Keratinocyte (primary cell): ENCODE data around the gene FAM174B. TPM values are rescaled to one million over a fixed set of nuclear protein-coding genes. Genes with fewer than 3 reads are reported as not detected.

Source experiments
- DNase-seq: peaks from one replicate; pipeline ENCODE4 v3.0.0-alpha.2; 2011; ENCODE audit warnings: low read depth, missing footprints, low spot score
- FAIRE-seq: peaks from 2 replicates; lab custom pipeline; 2011; peaks lifted over from hg19 to GRCh38; lab: Jason Lieb, UNC
- H2AFZ ChIP-seq: 2 replicates; pipeline ENCODE4 v1.6.0; 2012; ENCODE audit warnings: low read length, control low read depth, inconsistent platforms; ENCODE audit not compliant: control insufficient read depth
- H3K27ac ChIP-seq: 2 replicates; pipeline ENCODE4 v1.5.1; 2011; ENCODE audit warnings: low read length; ENCODE audit not compliant: control insufficient read depth, insufficient read depth
- H3K27me3 ChIP-seq: 3 replicates; pipeline ENCODE4 v1.6.0; 2011; ENCODE audit warnings: low read length; ENCODE audit not compliant: control insufficient read depth, insufficient read depth; ENCODE audit errors: extremely low read depth
- H3K36me3 ChIP-seq, 2 experiments: 2 replicates in 1 of 2; 3 replicates in 1 of 2; pipeline ENCODE4 v1.5.1; 2011; ENCODE audit warnings: low read length in 2 of 2, mild to moderate bottlenecking in 1 of 2; ENCODE audit not compliant: control insufficient read depth in 2 of 2, insufficient read depth in 2 of 2; ENCODE audit errors: extremely low read depth in 1 of 2
- H3K4me1 ChIP-seq: 3 replicates; pipeline ENCODE4 v1.5.1; 2011; ENCODE audit warnings: low read length; ENCODE audit not compliant: control insufficient read depth, insufficient read depth; ENCODE audit errors: extremely low read depth
- H3K4me2 ChIP-seq: 3 replicates; pipeline ENCODE4 v1.6.0; 2011; ENCODE audit warnings: low read depth, low read length; ENCODE audit not compliant: control insufficient read depth, insufficient read depth; ENCODE audit errors: extremely low read depth
- H3K4me3 ChIP-seq, 3 experiments: fragments of 200-600 bp in 1 of 3; sonication (generic) in 1 of 3; 2 replicates in 2 of 3; 3 replicates in 1 of 3; pipeline ENCODE4 v1.5.1; 2011 to 2016; ENCODE audit warnings: low read length in 3 of 3, mild to moderate bottlenecking in 3 of 3, control low read depth in 2 of 3, inconsistent platforms in 1 of 3, low read depth in 1 of 3, mixed read lengths in 1 of 3, mixed run types in 1 of 3, moderate library complexity in 1 of 3; ENCODE audit not compliant: control insufficient read depth in 2 of 3, insufficient read depth in 2 of 3; ENCODE audit errors: extremely low read depth in 1 of 3
- H3K79me2 ChIP-seq: 2 replicates; pipeline ENCODE4 v1.6.0; 2012; ENCODE audit warnings: low read length; ENCODE audit not compliant: control insufficient read depth, insufficient read depth
- H3K9ac ChIP-seq: 3 replicates; pipeline ENCODE4 v1.6.0; 2011; ENCODE audit warnings: low read length; ENCODE audit not compliant: control insufficient read depth, insufficient read depth; ENCODE audit errors: extremely low read depth
- H3K9me1 ChIP-seq: 3 replicates; pipeline ENCODE4 v1.6.0; 2011; ENCODE audit warnings: low read length; ENCODE audit not compliant: control insufficient read depth, insufficient read depth; ENCODE audit errors: extremely low read depth
- H3K9me3 ChIP-seq: 2 replicates; pipeline ENCODE4 v1.5.1; 2012; ENCODE audit warnings: low read depth, low read length; ENCODE audit not compliant: control insufficient read depth
- H4K20me1 ChIP-seq: 3 replicates; pipeline ENCODE4 v1.6.0; 2011; ENCODE audit warnings: low read length; ENCODE audit not compliant: control insufficient read depth, insufficient read depth; ENCODE audit errors: extremely low read depth
- EZH2 ChIP-seq: IDR thresholded peaks from one replicate; pipeline ENCODE4 v1.6.1; 2012; ENCODE audit warnings: inconsistent platforms, mild to moderate bottlenecking, low read length, moderate library complexity
- dilution Hi-C: fragments of 300-500 bp; cut with MboI; formaldehyde crosslinking; loops from one replicate; pipeline ENCODE4 v1.7.0; 2020; ENCODE audit warnings: low sequenced_read_pairs; ENCODE audit not compliant: extremely low pct_ligation_motif_present
- polyA plus RNA-seq, 5 experiments: library from polyadenylated mRNA; depleted of rRNA in 3 of 5; stranded (reverse) in 3 of 5; stranded (forward) in 1 of 5; unstranded in 1 of 5; fragments of >200 nt; gene quantifications; 1 replicate in 1 of 5; 2 replicates in 3 of 5; 3 replicates in 1 of 5; pipeline versions ENCODE4 v1.2.1 to v1.2.3, GENCODE V29; 2011 to 2012; ENCODE audit warnings: missing spikeins in 2 of 5, low read depth in 1 of 5, low replicate concordance in 1 of 5
- TF ChIP-seq, protein P1 (sequence below), 3 experiments: IDR thresholded peaks in 1 of 3; conservative IDR thresholded peaks in 1 of 3; optimal IDR thresholded peaks in 1 of 3; 2 replicates in 2 of 3; 3 replicates in 1 of 3; pipeline versions ENCODE3 to v1.5.1; 2011; ENCODE audit warnings: low read length in 3 of 3, mild to moderate bottlenecking in 3 of 3, moderate library complexity in 2 of 3, control low read depth in 1 of 3, inconsistent platforms in 1 of 3; ENCODE audit not compliant: insufficient read depth in 2 of 3; ENCODE audit errors: extremely low read depth in 1 of 3

Gene FAM174B
- polyA plus RNA-seq, 1 donor (not counting 4 experiments of a cell fraction or from before 2014, with no cell fraction given) = 0.73 TPM

DNA sequence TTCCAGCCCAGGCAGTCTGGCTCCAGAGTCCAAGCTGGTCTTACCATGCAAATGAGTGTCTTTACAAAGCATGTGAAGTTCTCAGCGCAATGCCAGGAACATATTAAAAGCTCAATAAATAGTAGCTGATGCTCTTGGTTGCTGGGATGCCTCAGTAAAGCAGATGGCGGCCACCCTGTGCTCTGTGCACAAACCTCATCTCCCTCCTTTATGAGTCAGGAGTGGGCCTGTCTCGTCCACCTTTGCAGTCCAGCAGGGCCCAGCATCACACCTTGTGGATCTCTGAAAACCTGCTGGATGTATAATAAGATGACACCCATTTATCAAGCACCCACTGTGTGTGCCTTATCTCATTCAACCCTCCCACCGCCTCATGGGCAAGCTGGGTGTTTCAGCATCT, 42.7 kb downstream of the FAM174B start:
- H3K79me2 ChIP-seq = no peaks in the 10 kb centered on the region
- no peaks in the 10 kb centered on the region for H3K36me3 ChIP-seq
- no peaks in the 10 kb centered on the region for H3K4me1 ChIP-seq
- FAIRE-seq = no peak
- H3K9ac ChIP-seq = no peak overlapping the region
- no peak for DNase-seq
- H3K9me3 ChIP-seq = no peaks in the 10 kb centered on the region
- dilution Hi-C loops = no loop called here
- no peaks in the 10 kb centered on the region for H3K9me1 ChIP-seq
- H3K27me3 ChIP-seq = no peaks in the 10 kb centered on the region
- no peak overlapping the region for H3K4me3 ChIP-seq
- no peak overlapping the region for H3K27ac ChIP-seq
- no peaks in the 10 kb centered on the region for H4K20me1 ChIP-seq
- no peak overlapping the region for H2AFZ ChIP-seq
- TF ChIP-seq EZH2 = no peak
- TF ChIP-seq, protein P1, sequence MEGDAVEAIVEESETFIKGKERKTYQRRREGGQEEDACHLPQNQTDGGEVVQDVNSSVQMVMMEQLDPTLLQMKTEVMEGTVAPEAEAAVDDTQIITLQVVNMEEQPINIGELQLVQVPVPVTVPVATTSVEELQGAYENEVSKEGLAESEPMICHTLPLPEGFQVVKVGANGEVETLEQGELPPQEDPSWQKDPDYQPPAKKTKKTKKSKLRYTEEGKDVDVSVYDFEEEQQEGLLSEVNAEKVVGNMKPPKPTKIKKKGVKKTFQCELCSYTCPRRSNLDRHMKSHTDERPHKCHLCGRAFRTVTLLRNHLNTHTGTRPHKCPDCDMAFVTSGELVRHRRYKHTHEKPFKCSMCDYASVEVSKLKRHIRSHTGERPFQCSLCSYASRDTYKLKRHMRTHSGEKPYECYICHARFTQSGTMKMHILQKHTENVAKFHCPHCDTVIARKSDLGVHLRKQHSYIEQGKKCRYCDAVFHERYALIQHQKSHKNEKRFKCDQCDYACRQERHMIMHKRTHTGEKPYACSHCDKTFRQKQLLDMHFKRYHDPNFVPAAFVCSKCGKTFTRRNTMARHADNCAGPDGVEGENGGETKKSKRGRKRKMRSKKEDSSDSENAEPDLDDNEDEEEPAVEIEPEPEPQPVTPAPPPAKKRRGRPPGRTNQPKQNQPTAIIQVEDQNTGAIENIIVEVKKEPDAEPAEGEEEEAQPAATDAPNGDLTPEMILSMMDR (optimal IDR thresholded peaks at IDR 0.05 in 1 of 3, IDR thresholded peaks at IDR 0.05 in 1 of 3, conservative IDR thresholded peaks at IDR 0.05 in 1 of 3; ENCODE audit: extremely low read depth in 1 of 3, insufficient read depth in 2 of 3, low read length in 3 of 3) = no peak
- no peak overlapping the region for H3K4me2 ChIP-seq

DNA sequence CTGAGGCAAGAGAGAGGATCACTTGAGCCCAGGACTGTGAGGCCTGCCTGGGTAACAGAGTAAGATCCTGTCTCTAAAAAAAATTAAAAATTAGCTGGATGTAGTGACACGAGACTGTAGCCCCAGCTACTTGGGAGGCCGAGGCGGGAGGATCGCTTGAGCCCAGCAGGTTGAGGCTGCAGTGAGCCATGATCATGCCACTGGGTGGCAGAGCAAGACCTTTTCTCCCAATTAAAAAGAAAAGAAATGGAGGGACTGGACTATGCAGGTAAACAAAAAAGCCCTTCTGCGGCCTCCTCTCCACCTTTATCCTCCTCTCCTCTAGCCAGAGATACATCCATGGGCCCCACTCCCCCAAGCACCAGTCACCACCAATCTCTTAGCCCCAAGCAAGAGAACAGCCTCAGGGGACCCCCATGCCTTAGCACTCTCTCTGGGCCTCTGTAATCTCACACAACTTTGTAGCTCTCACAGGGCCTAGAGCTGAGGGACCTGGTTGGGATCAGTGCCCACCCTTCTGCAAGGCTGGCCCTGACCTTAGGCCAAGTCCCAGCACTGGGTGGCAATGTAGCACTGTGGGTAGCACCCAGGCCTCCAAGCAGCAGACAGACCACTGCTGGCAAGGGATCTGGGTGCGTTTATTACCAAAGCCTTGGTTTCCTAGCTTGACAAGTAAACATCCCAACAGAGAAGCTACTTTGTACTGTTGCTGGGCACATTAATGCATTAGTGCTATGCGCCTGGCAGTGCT, 43.4 kb downstream of the FAM174B start:
- FAIRE-seq = no peak

More for the DNA sequence above, 43.4 kb downstream of the FAM174B start:
- Histone ChIP-seq H3K27me3 (no peaks in the 10 kb centered on the region), H3K36me3 (no peaks in the 10 kb centered on the region), H3K27ac (no peak overlapping the region), H3K4me2 (no peak overlapping the region), H3K4me3 (no peak overlapping the region), H3K9me3 (no peaks in the 10 kb centered on the region), H3K9ac (no peak overlapping the region), H3K4me1 (no peaks in the 10 kb centered on the region), H3K9me1 (no peaks in the 10 kb centered on the region), H4K20me1 (no peaks in the 10 kb centered on the region), H3K79me2 (no peaks in the 10 kb centered on the region), H2AFZ (no peak overlapping the region)
- DNase-seq = no peak
- TF ChIP-seq, protein P1 (optimal IDR thresholded peaks at IDR 0.05 in 1 of 3, IDR thresholded peaks at IDR 0.05 in 1 of 3, conservative IDR thresholded peaks at IDR 0.05 in 1 of 3; ENCODE audit: extremely low read depth in 1 of 3, insufficient read depth in 2 of 3, low read length in 3 of 3) = no peak
- no peak for TF ChIP-seq EZH2
- dilution Hi-C loops = no loop called here
